ENCODE measurements around the gene PCNX3. TPM values are rescaled to one million over a fixed set of nuclear protein-coding genes. Genes with fewer than 3 reads are reported as not detected.
A peak's percentile ranks its signal among the peaks of the same experiment; 100 is the strongest.

The PCNX3 gene
- total and polyA plus RNA-seq, 2 of the 13 experiments (the other 11 are each of a cell fraction or from before 2014, with no cell fraction given) = 16.2 to 23.0 TPM

- TF ChIP-seq AKAP8 (CRISPR knock-in tag; IDR thresholded peaks at IDR 0.05) (0 out of 2 replicates have a peak, but pooled peaks have one; percentile 32), AGO1 (IDR thresholded peaks at IDR 0.05; ENCODE audit: low read depth, low read length, poor library complexity, severe bottlenecking) (peak; percentile 82), ZNF704 (CRISPR knock-in tag; IDR thresholded peaks at IDR 0.05; ENCODE audit: borderline replicate concordance) (no peak), HMGXB3 (CRISPR knock-in tag; IDR thresholded peaks at IDR 0.05; ENCODE audit: borderline replicate concordance) (no peak), ZNF576 (CRISPR knock-in tag; IDR thresholded peaks at IDR 0.05) (0 out of 2 replicates have a peak, but pooled peaks have one; percentile 69), ZNF770 (CRISPR knock-in tag; IDR thresholded peaks at IDR 0.05) (peak; percentile 63), ZNF879 (CRISPR knock-in tag; IDR thresholded peaks at IDR 0.05) (no peak), CSRNP1 (CRISPR knock-in tag; IDR thresholded peaks at IDR 0.05) (no peak), ZNF362 (CRISPR knock-in tag; IDR thresholded peaks at IDR 0.05; ENCODE audit: borderline replicate concordance) (no peak), RXRA (CRISPR knock-in tag; IDR thresholded peaks at IDR 0.05) (peak; percentile 58; the same call in 1 of the 2 replicates), ZNF740 (CRISPR knock-in tag; IDR thresholded peaks at IDR 0.05) (peak; percentile 81), ZNF562 (CRISPR knock-in tag; IDR thresholded peaks at IDR 0.05; ENCODE audit: borderline replicate concordance) (no peak), ZNF768 (CRISPR knock-in tag; IDR thresholded peaks at IDR 0.05) (no peak), MAX (IDR thresholded peaks at IDR 0.05) (peak; percentile 55), ZNF563 (CRISPR knock-in tag; IDR thresholded peaks at IDR 0.05) (no peak), ATM (IDR thresholded peaks at IDR 0.05; ENCODE audit: borderline replicate concordance) (no peak)
Observed at GRCh38 chr11:65574109-65574810, 41.3 kb upstream of the PCNX3 start (continued).
